ENCODE measurements around the gene TOPBP1. TPM values are rescaled to one million over a fixed set of nuclear protein-coding genes. Genes with fewer than 3 reads are reported as not detected.

The TOPBP1 gene
- total RNA-seq, 2 experiments from 2014 or later, result 76.9 to 82.4 TPM

- H3K9me3 Mint-ChIP-seq, result no peaks in the 10 kb centered on the region
- ChIA-PET CTCF (interaction anchor here (1.5 kb wide), 1 partner anchor 33 kb away, joined by 5 read pairs; no protein-coding TSS in a partner anchor), POLR2A (no interaction called here)
- H3K27me3 Mint-ChIP-seq, result no peaks in the 10 kb centered on the region
- H3K27ac Mint-ChIP-seq, result no peak overlapping the region
- peaks cover 76% of the 10 kb centered on the region for H3K36me3 Mint-ChIP-seq (ENCODE audit: low read depth)
- no peak overlapping the region for H3K4me3 Mint-ChIP-seq
- DNase-seq, result no peak
- peaks cover 1% of the 10 kb centered on the region for H3K4me1 Mint-ChIP-seq
Observed at GRCh38 chr3:133611534-133611933, 50.2 kb downstream of the TOPBP1 start.

DNA sequence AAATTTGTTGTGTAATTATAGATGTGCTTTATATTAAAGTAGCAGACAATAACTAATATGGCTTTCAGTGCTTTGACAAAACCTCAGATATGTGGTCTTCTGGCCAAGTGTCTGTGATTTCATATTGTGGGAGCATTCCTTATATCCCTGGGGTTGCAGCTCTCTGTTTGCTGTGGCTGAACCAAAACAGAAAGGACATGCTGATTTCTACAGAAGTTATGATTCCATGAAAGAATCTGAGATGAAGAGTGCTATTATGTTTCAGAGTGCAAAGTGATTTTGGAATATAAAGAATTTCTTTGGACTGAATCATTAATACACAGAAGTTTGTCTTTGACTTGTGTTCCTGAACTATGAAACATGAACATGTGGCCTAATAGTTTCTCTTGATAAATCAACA is 51.7 kb downstream of the TOPBP1 start:
- POLR2A ChIA-PET, result no interaction called here

GRCh38 chr3:133608388-133608787 is 53.4 kb downstream of the TOPBP1 start:
- Mint-ChIP-seq H3K27ac (no peak overlapping the region), H3K27me3 (no peaks in the 10 kb centered on the region), H3K36me3 (ENCODE audit: low read depth) (peaks cover 76% of the 10 kb centered on the region), H3K4me3 (no peak overlapping the region), H3K9me3 (no peaks in the 10 kb centered on the region), H3K4me1 (peaks cover 4% of the 10 kb centered on the region)
- ChIA-PET POLR2A (interaction anchor here (0.9 kb wide), 1 partner anchor 36 kb away, joined by 3 read pairs; no protein-coding TSS in a partner anchor), CTCF (interaction anchor here (1.1 kb wide), 1 partner anchor 30 kb away, joined by 4 read pairs; no protein-coding TSS in a partner anchor)
- DNase-seq, result no peak

More for the DNA sequence above, 51.7 kb downstream of the TOPBP1 start:
- DNase-seq, result no peak
- Mint-ChIP-seq H3K9me3 (no peaks in the 10 kb centered on the region), H3K4me1 (peaks cover 1% of the 10 kb centered on the region), H3K27ac (no peak overlapping the region), H3K27me3 (no peaks in the 10 kb centered on the region), H3K36me3 (ENCODE audit: low read depth) (peaks cover 77% of the 10 kb centered on the region), H3K4me3 (no peak overlapping the region)
- CTCF ChIA-PET, result interaction anchor here (1.0 kb wide), 1 partner anchor 8 kb away, joined by 3 read pairs; no protein-coding TSS in a partner anchor

DNA sequence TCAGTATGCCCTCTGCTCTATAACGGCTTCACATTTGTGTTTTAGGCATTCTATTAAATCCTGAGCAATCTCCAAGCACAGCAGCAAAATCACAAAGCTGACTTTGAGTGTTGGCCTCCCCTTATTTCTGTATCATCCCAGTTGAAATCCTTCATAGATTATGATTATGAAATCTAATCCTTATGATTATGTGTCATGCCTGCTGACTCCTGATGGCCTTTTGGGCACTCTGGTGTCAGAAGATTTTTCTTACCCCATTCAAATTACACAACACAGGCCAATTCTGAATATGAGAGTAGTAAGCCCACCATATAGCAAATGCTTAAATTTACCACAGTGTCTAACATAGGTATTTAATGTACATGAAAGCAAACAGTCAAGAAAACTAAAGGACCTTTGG is 53.9 kb downstream of the TOPBP1 start:
- H3K4me3 Mint-ChIP-seq, result no peak overlapping the region
- ChIA-PET CTCF (interaction anchor here (1.1 kb wide), 1 partner anchor 29 kb away, joined by 4 read pairs; no protein-coding TSS in a partner anchor), POLR2A (no interaction called here)
- no peaks in the 10 kb centered on the region for H3K9me3 Mint-ChIP-seq
- H3K4me1 Mint-ChIP-seq, result peaks cover 5% of the 10 kb centered on the region
- no peak for DNase-seq
- peaks cover 73% of the 10 kb centered on the region for H3K36me3 Mint-ChIP-seq (ENCODE audit: low read depth)
- H3K27me3 Mint-ChIP-seq, result no peaks in the 10 kb centered on the region
- no peak overlapping the region for H3K27ac Mint-ChIP-seq

- peaks cover 75% of the 10 kb centered on the region for H3K36me3 Mint-ChIP-seq (ENCODE audit: low read depth)
Observed at GRCh38 chr3:133606902-133607301, 54.8 kb downstream of the TOPBP1 start.

DNA sequence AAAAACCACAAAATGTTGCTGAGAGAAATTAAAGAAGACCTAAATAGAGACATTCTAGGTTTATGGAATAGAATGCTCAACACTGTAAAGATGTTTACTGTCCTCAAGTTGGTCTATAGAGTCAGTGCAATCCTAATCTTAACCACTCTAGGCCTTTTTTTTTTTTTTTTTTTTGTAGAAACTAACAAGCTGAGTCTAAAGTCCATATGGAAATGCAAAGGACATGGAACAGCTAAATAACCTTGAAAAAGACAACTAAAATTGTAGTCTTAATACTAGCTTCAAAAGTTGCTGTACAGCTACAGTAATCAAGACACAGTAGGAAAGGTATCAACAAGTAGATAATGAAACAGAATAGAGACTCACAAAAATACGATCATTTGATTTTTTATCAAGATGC is 55.4 kb downstream of the TOPBP1 start:
- DNase-seq, result no peak
- Mint-ChIP-seq H3K27ac (no peak overlapping the region), H3K9me3 (no peaks in the 10 kb centered on the region), H3K4me3 (no peak overlapping the region), H3K4me1 (peaks cover 5% of the 10 kb centered on the region), H3K36me3 (ENCODE audit: low read depth) (peaks cover 78% of the 10 kb centered on the region), H3K27me3 (no peaks in the 10 kb centered on the region)
- POLR2A ChIA-PET, result interaction anchor here (0.9 to 1.3 kb wide), 2 partner anchors 25 to 33 kb away, joined by 3 read pairs; no protein-coding TSS in a partner anchor
- CTCF ChIA-PET, result interaction anchor here (1.0 to 1.1 kb wide), 2 partner anchors 11 to 118 kb away, joined by 3 to 5 read pairs; no protein-coding TSS in a partner anchor

More at GRCh38 chr3:133606902-133607301, 54.8 kb downstream of the TOPBP1 start:
- H3K27ac Mint-ChIP-seq, result no peak overlapping the region
- H3K4me1 Mint-ChIP-seq, result peaks cover 5% of the 10 kb centered on the region
- ChIA-PET CTCF (interaction anchor here (1.0 to 1.1 kb wide), 2 partner anchors 12 to 118 kb away, joined by 3 to 5 read pairs; no protein-coding TSS in a partner anchor), POLR2A (interaction anchor here (1.3 kb wide), 1 partner anchor 33 kb away, joined by 3 read pairs; no protein-coding TSS in a partner anchor)
- H3K4me3 Mint-ChIP-seq, result no peak overlapping the region
- H3K27me3 Mint-ChIP-seq, result no peaks in the 10 kb centered on the region
- DNase-seq, result no peak
- H3K9me3 Mint-ChIP-seq, result no peaks in the 10 kb centered on the region

DNA sequence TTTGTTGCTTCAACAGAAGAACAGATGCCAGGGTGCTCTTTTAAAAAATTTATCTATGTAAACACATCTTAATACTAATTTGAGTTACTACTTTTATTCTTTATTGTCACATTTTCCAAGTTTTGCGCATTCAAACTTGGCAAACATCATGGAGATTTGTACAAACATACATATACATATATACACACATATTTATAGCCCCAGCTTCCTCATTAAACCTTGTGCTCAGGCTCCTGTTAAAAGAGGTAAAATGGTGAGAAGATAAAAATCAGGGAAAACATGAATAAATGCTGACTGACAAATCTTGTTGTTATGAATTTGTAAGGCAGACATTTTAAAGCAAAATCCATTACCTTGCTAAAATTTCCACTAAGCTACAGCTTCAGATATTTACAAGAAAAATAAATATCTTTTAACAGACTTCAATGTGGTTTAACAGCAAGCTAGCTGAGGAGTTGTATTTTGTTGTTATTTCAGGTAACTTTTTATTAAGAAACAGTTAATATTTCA is 61.1 kb downstream of the TOPBP1 start:
- Mint-ChIP-seq H3K27me3 (no peaks in the 10 kb centered on the region), H3K36me3 (ENCODE audit: low read depth) (peaks cover 51% of the 10 kb centered on the region), H3K4me1 (peaks cover 8% of the 10 kb centered on the region), H3K27ac (no peak overlapping the region), H3K9me3 (no peaks in the 10 kb centered on the region), H3K4me3 (no peak overlapping the region)
- ChIA-PET CTCF (interaction anchor here (0.6 to 0.9 kb wide), 2 partner anchors 28 to 111 kb away, joined by 3 to 4 read pairs; no protein-coding TSS in a partner anchor), POLR2A (no interaction called here)
- no peak for DNase-seq

GRCh38 chr3:133599280-133599679 is 62.5 kb downstream of the TOPBP1 start:
- no peak overlapping the region for H3K27ac Mint-ChIP-seq
- H3K4me3 Mint-ChIP-seq, result no peak overlapping the region
- DNase-seq, result no peak
- no peaks in the 10 kb centered on the region for H3K9me3 Mint-ChIP-seq
- ChIA-PET POLR2A (no interaction called here), CTCF (no interaction called here)
- H3K4me1 Mint-ChIP-seq, result peaks cover 15% of the 10 kb centered on the region
- H3K27me3 Mint-ChIP-seq, result no peaks in the 10 kb centered on the region
- peaks cover 40% of the 10 kb centered on the region for H3K36me3 Mint-ChIP-seq (ENCODE audit: low read depth)

- Mint-ChIP-seq H3K36me3 (ENCODE audit: low read depth) (peaks cover 38% of the 10 kb centered on the region), H3K4me3 (no peak overlapping the region), H3K27ac (no peak overlapping the region), H3K9me3 (no peaks in the 10 kb centered on the region), H3K27me3 (no peaks in the 10 kb centered on the region), H3K4me1 (peaks cover 14% of the 10 kb centered on the region)
- ChIA-PET CTCF (no interaction called here), POLR2A (interaction anchor here (1.5 kb wide), 1 partner anchor 26 kb away, joined by 5 read pairs; no protein-coding TSS in a partner anchor)
- DNase-seq, result no peak
Observed at GRCh38 chr3:133598405-133598804, 63.3 kb downstream of the TOPBP1 start.

- Mint-ChIP-seq H3K4me1 (peaks cover 14% of the 10 kb centered on the region), H3K36me3 (ENCODE audit: low read depth) (peaks cover 23% of the 10 kb centered on the region), H3K27ac (no peak overlapping the region), H3K4me3 (no peak overlapping the region), H3K9me3 (no peaks in the 10 kb centered on the region), H3K27me3 (no peaks in the 10 kb centered on the region)
- POLR2A ChIA-PET, result interaction anchor here (1.0 to 2.2 kb wide), 6 partner anchors 8 to 105 kb away, joined by 3 to 12 read pairs (median 4); partner anchors contain the start of gene CDV3
- DNase-seq, result no peak
- CTCF ChIA-PET, result interaction anchor here (0.6 to 1.6 kb wide), 3 partner anchors 9 to 17 kb away, joined by 4 to 5 read pairs (median 5); no protein-coding TSS in a partner anchor
Observed at GRCh38 chr3:133595341-133595740, 66.4 kb downstream of the TOPBP1 start.

DNA sequence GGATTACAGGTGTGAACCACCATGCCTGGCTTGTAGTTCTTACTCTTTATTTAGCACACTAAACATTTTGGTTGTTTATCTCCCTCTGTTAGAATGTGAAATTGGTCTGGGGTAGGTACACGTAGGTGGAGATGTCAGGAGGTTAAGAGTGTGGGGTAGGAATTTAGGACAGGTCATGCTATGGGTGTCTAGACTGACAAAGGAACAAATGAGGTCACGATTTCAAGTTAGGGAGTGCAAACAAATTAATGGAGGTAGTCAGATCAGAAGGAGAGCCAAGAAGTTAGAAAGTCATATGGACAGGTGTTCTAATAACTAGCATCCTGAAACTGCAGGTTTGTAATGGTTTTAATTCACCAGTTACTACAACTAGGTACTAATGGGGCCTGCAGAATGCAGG is 68.5 kb downstream of the TOPBP1 start:
- H3K4me3 Mint-ChIP-seq, result no peak overlapping the region
- no peaks in the 10 kb centered on the region for H3K9me3 Mint-ChIP-seq
- DNase-seq, result no peak
- ChIA-PET POLR2A (interaction anchor here (0.9 to 1.2 kb wide), 3 partner anchors 13 to 20 kb away, joined by 3 to 4 read pairs (median 4); partner anchors contain the start of gene CDV3), CTCF (no interaction called here)
- H3K4me1 Mint-ChIP-seq, result peaks cover 23% of the 10 kb centered on the region
- H3K36me3 Mint-ChIP-seq (ENCODE audit: low read depth), result peaks cover 28% of the 10 kb centered on the region
- no peaks in the 10 kb centered on the region for H3K27me3 Mint-ChIP-seq
- H3K27ac Mint-ChIP-seq, result no peak overlapping the region

DNA sequence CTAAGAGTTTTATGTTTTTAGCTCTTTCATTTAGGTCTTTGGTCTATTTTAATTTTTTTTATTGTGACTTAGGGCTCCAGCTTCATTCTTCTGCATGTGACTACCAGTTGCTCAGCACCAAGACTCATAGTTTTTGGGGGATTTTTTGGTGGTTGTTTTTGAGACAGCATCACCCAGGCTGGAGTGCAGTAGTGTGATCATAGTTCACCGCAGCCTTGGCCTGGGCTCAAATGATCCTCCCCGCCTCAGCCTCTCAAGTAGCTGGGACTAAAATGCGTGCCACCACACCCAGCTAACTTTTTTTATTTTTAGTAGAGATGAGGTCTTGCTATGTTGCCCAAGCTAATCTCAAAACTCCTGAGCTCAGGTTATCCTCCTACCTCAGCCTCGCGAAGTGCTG is 68.9 kb downstream of the TOPBP1 start:
- Mint-ChIP-seq H3K27me3 (no peaks in the 10 kb centered on the region), H3K4me3 (no peak overlapping the region), H3K27ac (no peak overlapping the region), H3K9me3 (no peaks in the 10 kb centered on the region), H3K36me3 (ENCODE audit: low read depth) (peaks cover 28% of the 10 kb centered on the region), H3K4me1 (peaks cover 23% of the 10 kb centered on the region)
- CTCF ChIA-PET, result no interaction called here
- no peak for DNase-seq
- POLR2A ChIA-PET, result interaction anchor here (0.9 to 1.2 kb wide), 3 partner anchors 12 to 20 kb away, joined by 3 to 4 read pairs (median 4); partner anchors contain the start of gene CDV3

- DNase-seq, result no peak
- Mint-ChIP-seq H3K27ac (no peak overlapping the region), H3K4me3 (no peak overlapping the region), H3K9me3 (no peaks in the 10 kb centered on the region), H3K4me1 (peaks cover 22% of the 10 kb centered on the region), H3K36me3 (ENCODE audit: low read depth) (peaks cover 35% of the 10 kb centered on the region), H3K27me3 (no peaks in the 10 kb centered on the region)
- POLR2A ChIA-PET, result interaction anchor here (1.3 kb wide), 1 partner anchor 13 kb away, joined by 6 read pairs; no protein-coding TSS in a partner anchor
- CTCF ChIA-PET, result interaction anchor here (0.7 kb wide), 1 partner anchor 46 kb away, joined by 4 read pairs; no protein-coding TSS in a partner anchor
Observed at GRCh38 chr3:133591271-133591742, 70.4 kb downstream of the TOPBP1 start.
